ENCODE data around the gene NSDHL. TPM values are rescaled to one million over a fixed set of nuclear protein-coding genes. Genes with fewer than 3 reads are reported as not detected.

NSDHL gene
- total and polyA plus RNA-seq, 2 of the 4 experiments (the other 2 are of a cell fraction), result 22.8 to 26.0 TPM

DNA sequence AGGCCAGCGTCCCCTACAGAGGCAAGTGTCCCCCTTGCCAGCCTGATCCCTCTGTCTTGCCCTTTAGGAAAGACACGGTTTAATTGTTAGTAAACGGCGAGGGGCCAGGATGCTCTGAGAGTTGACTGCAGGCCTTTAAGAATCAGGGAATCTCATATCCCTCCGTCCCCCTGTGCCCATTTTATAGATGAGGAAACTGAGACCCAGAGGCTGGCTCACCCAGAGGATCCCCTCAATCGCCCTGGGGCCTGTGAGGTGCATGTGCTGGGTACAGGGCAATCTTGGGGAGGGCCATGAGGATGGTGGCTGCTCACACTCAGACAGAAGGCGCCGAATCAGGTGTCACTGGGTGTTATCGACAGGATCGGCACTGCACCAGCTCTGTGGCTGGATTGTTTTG, 67.6 kb downstream of the NSDHL start:
- Histone ChIP-seq H2BK120ac (ENCODE audit: low read depth, low read length) (no peak overlapping the region), H4K5ac (ENCODE audit: low read depth, low read length) (no peak overlapping the region), H3K18ac (ENCODE audit: low read depth, low read length) (no peak overlapping the region), H3K9me1 (ENCODE audit: insufficient read depth, low read length) (no peaks in the 10 kb centered on the region), H3K79me1 (ENCODE audit: low read depth in 1 of 2, low read length in 2 of 2) (no peaks in the 10 kb centered on the region), H3K23ac (ENCODE audit: low read depth, low read length) (no peak overlapping the region), H3K4me1 (ENCODE audit: control insufficient read depth, insufficient read depth, low read length) (no peaks in the 10 kb centered on the region), H2BK20ac (ENCODE audit: low read depth, low read length) (no peak overlapping the region), H4K91ac (ENCODE audit: insufficient read depth, low read depth, low read length) (no peak overlapping the region), H3K56ac (ENCODE audit: extremely low read depth, insufficient read depth, low read length) (no peak overlapping the region), H3K4me2 (ENCODE audit: low read depth, low read length) (no peak overlapping the region), H2AK9ac (replicated peaks; ENCODE audit: low read depth, low read length, poor library complexity) (peak overlapping the region; percentile 42), H2BK15ac (ENCODE audit: low read depth, low read length) (no peak overlapping the region), H2AK5ac (ENCODE audit: low read depth, low read length) (no peak overlapping the region), H3K9me3 (ENCODE audit: control insufficient read depth, insufficient read depth, low read length) (no peaks in the 10 kb centered on the region; the same call in 1 of the 2 replicates), H4K8ac (ENCODE audit: low read depth in 2 of 2, low read length in 2 of 2) (no peak overlapping the region), H3K36me3 (ENCODE audit: control insufficient read depth, insufficient read depth, low read length) (no peaks in the 10 kb centered on the region), H3K14ac (replicated peaks; ENCODE audit: low read depth, low read length) (no peak overlapping the region), H2AFZ (replicated peaks; ENCODE audit: low read length, poor library complexity) (peak overlapping the region; percentile 78), H3K27ac (ENCODE audit: insufficient read depth, low read length) (no peak overlapping the region), H3K4ac (ENCODE audit: low read depth, low read length) (no peak overlapping the region), H3K4me3 (ENCODE audit: insufficient read depth, low read depth, low read length) (no peak overlapping the region), H3K27me3 (ENCODE audit: control insufficient read depth, insufficient read depth, low read length) (peaks cover 3% of the 10 kb centered on the region; the same call in 1 of the 2 replicates), H2BK5ac (ENCODE audit: low read depth, low read length, poor library complexity, severe bottlenecking) (no peak overlapping the region), H4K20me1 (ENCODE audit: insufficient read depth, low read length) (no peaks in the 10 kb centered on the region), H3K9ac (ENCODE audit: low read depth, low read length) (no peak overlapping the region)
- ATAC-seq (ENCODE audit: low read depth), result no peak
- dilution Hi-C loops (cut with HindIII; ENCODE audit: low sequenced_read_pairs, unreplicated experiment) (no loop called here), intact Hi-C loops (cut with micrococcal nuclease) (no loop called here), in situ Hi-C loops (cut with MboI; ENCODE audit: low sequenced_read_pairs) (no loop called here)
- CTCF ChIA-PET, result no interaction called here
- no TSS peak for BruUV-seq (replicated peaks)
- WGBS, 2 experiments (ENCODE audit: extremely low coverage in 2 of 2, insufficient read length in 1 of 2), result 80% methylated on average over 2 of the region's 10 CpGs; no CpG with 5 or more reads in 1 of the 2 experiments
- POLR2A ChIA-PET (ENCODE audit: unreplicated experiment), result no interaction called here
- TF ChIP-seq MXI1 (IDR thresholded peaks at IDR 0.05; ENCODE audit: borderline replicate concordance, low read depth, low read length) (no peak), SMC3 (IDR thresholded peaks at IDR 0.05; ENCODE audit: low read depth, low read length) (no peak), RCOR1 (IDR thresholded peaks at IDR 0.05; ENCODE audit: insufficient replicate concordance, low read length) (no peak), RFX5 (IDR thresholded peaks at IDR 0.05; ENCODE audit: low read depth, low read length) (no peak), RAD21 (IDR thresholded peaks at IDR 0.05; ENCODE audit: low read length) (no peak), BHLHE40 (IDR thresholded peaks at IDR 0.05; ENCODE audit: low read depth, low read length) (no peak), POLR2A (IDR thresholded peaks at IDR 0.05; ENCODE audit: low read depth, low read length) (no peak), MAFK (IDR thresholded peaks at IDR 0.05; ENCODE audit: low read depth, low read length) (no peak), MAZ (IDR thresholded peaks at IDR 0.05; ENCODE audit: borderline replicate concordance, low read depth, low read length) (no peak), CEBPB (IDR thresholded peaks at IDR 0.05; ENCODE audit: low read depth, low read length) (no peak), FOS (IDR thresholded peaks at IDR 0.05; ENCODE audit: low read depth, low read length) (no peak), CHD1 (IDR thresholded peaks at IDR 0.05; ENCODE audit: low read depth, low read length) (no peak)
- TF ChIP-seq, protein P1, sequence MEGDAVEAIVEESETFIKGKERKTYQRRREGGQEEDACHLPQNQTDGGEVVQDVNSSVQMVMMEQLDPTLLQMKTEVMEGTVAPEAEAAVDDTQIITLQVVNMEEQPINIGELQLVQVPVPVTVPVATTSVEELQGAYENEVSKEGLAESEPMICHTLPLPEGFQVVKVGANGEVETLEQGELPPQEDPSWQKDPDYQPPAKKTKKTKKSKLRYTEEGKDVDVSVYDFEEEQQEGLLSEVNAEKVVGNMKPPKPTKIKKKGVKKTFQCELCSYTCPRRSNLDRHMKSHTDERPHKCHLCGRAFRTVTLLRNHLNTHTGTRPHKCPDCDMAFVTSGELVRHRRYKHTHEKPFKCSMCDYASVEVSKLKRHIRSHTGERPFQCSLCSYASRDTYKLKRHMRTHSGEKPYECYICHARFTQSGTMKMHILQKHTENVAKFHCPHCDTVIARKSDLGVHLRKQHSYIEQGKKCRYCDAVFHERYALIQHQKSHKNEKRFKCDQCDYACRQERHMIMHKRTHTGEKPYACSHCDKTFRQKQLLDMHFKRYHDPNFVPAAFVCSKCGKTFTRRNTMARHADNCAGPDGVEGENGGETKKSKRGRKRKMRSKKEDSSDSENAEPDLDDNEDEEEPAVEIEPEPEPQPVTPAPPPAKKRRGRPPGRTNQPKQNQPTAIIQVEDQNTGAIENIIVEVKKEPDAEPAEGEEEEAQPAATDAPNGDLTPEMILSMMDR (conservative IDR thresholded peaks at IDR 0.05; ENCODE audit: low read depth, low read length), result no peak
- TF ChIP-seq, protein P2, sequence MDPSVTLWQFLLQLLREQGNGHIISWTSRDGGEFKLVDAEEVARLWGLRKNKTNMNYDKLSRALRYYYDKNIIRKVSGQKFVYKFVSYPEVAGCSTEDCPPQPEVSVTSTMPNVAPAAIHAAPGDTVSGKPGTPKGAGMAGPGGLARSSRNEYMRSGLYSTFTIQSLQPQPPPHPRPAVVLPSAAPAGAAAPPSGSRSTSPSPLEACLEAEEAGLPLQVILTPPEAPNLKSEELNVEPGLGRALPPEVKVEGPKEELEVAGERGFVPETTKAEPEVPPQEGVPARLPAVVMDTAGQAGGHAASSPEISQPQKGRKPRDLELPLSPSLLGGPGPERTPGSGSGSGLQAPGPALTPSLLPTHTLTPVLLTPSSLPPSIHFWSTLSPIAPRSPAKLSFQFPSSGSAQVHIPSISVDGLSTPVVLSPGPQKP (IDR thresholded peaks at IDR 0.05; ENCODE audit: borderline replicate concordance, low read depth, low read length), result no peak
- TF ChIP-seq, protein P3, sequence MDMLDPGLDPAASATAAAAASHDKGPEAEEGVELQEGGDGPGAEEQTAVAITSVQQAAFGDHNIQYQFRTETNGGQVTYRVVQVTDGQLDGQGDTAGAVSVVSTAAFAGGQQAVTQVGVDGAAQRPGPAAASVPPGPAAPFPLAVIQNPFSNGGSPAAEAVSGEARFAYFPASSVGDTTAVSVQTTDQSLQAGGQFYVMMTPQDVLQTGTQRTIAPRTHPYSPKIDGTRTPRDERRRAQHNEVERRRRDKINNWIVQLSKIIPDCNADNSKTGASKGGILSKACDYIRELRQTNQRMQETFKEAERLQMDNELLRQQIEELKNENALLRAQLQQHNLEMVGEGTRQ (IDR thresholded peaks at IDR 0.05; ENCODE audit: low read depth, low read length), result no peak
- no peak for DNase-seq
